ENCODE measurements around the gene ABCC2.

DNA sequence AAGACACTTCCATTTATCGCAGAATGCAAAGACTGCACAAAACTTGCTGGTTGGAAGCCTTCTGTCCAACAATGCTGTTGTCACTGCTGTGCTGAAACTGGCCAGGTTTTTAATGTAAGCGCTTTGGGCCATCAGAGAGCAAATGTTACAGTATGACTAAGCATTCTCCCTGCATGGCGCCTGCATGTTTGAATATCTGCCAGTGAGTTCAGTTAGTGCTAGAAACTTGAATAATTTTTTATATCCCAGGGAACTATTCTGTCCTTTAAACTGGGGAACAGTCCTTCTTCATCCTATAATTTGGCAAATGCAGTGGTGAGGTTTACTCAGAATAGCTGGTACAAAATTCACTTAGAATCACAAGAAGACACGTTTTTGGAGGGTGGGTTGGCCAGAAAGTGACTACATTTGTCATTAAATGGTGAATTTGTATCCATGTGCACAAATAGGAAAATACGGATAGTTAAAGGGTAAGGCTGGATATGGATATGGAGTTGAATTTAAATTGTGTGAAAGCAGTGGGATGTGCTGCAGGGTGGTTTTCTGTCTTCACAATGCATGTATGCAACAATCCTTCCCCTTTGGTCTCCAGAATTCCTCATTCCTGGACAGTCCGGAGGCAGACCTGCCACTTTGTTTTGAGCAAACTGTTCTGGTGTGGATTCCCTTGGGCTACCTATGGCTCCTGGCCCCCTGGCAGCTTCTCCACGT is 1.7 kb downstream of the ABCC2 start:
- TF ChIP-seq, protein P1, sequence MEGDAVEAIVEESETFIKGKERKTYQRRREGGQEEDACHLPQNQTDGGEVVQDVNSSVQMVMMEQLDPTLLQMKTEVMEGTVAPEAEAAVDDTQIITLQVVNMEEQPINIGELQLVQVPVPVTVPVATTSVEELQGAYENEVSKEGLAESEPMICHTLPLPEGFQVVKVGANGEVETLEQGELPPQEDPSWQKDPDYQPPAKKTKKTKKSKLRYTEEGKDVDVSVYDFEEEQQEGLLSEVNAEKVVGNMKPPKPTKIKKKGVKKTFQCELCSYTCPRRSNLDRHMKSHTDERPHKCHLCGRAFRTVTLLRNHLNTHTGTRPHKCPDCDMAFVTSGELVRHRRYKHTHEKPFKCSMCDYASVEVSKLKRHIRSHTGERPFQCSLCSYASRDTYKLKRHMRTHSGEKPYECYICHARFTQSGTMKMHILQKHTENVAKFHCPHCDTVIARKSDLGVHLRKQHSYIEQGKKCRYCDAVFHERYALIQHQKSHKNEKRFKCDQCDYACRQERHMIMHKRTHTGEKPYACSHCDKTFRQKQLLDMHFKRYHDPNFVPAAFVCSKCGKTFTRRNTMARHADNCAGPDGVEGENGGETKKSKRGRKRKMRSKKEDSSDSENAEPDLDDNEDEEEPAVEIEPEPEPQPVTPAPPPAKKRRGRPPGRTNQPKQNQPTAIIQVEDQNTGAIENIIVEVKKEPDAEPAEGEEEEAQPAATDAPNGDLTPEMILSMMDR (IDR thresholded peaks at IDR 0.05; ENCODE audit: low read length): no peak
- TF ChIP-seq EZH2phosphoT487 (IDR thresholded peaks at IDR 0.05; ENCODE audit: low read length): no peak

All from MM.1S (cell line).